Hepatocyte (in vitro differentiated cells): ENCODE measurements around the gene GNAO1. TPM values are rescaled to one million over a fixed set of nuclear protein-coding genes. Genes with fewer than 3 reads are reported as not detected.

Experiments
- DNase-seq: peaks from one replicate; pipeline ENCODE4 v3.0.0-alpha.2; 2016; ENCODE audit warnings: low spot score
- H2AFZ ChIP-seq: fragments of 200-600 bp; sonication (generic); 2 replicates; pipeline ENCODE4 v1.6.0; 2016; ENCODE audit warnings: antibody characterized with exemption, mild to moderate bottlenecking
- H3K27ac ChIP-seq: fragments of 200-600 bp; sonication (generic); 2 replicates; pipeline ENCODE4 v1.5.1; 2016; ENCODE audit warnings: mild to moderate bottlenecking
- H3K27me3 ChIP-seq: fragments of 200-600 bp; sonication (generic); 2 replicates; pipeline ENCODE4 v1.6.1; 2016
- H3K36me3 ChIP-seq: fragments of 200-600 bp; sonication (generic); replicated peaks from 2 replicates; pipeline ENCODE4 v1.5.1; 2016; ENCODE audit warnings: low read depth; ENCODE audit not compliant: insufficient read depth
- H3K4me1 ChIP-seq: fragments of 200-600 bp; sonication (generic); 2 replicates; pipeline ENCODE4 v1.5.1; 2016; ENCODE audit warnings: mild to moderate bottlenecking, moderate library complexity; ENCODE audit not compliant: insufficient read depth
- H3K4me2 ChIP-seq: fragments of 200-600 bp; sonication (generic); 2 replicates; pipeline ENCODE4 v1.6.0; 2016
- H3K4me3 ChIP-seq: fragments of 200-600 bp; sonication (generic); 2 replicates; pipeline ENCODE4 v1.5.1; 2016; ENCODE audit warnings: mild to moderate bottlenecking
- H3K79me2 ChIP-seq: fragments of 200-600 bp; sonication (generic); 2 replicates; pipeline ENCODE4 v1.6.0; 2017; ENCODE audit warnings: mild to moderate bottlenecking
- H3K9me2 ChIP-seq: fragments of 200-600 bp; sonication (generic); replicated peaks from 2 replicates; pipeline ENCODE4 v1.6.0; 2017; ENCODE audit warnings: mild to moderate bottlenecking; ENCODE audit not compliant: insufficient read depth
- H3K9me3 ChIP-seq: fragments of 200-600 bp; sonication (generic); 2 replicates; pipeline ENCODE4 v1.5.1; 2016; ENCODE audit warnings: low read depth, mild to moderate bottlenecking
- H4K20me1 ChIP-seq: fragments of 200-600 bp; sonication (generic); 2 replicates; pipeline ENCODE4 v1.6.0; 2016; ENCODE audit warnings: mild to moderate bottlenecking; ENCODE audit not compliant: insufficient read depth, poor library complexity, severe bottlenecking
- CTCF ChIP-seq: fragments of 200-600 bp; sonication (generic); IDR thresholded peaks from 2 replicates; pipeline ENCODE4 v1.5.1; 2016; ENCODE audit warnings: antibody characterized with exemption, mild to moderate bottlenecking; ENCODE audit not compliant: poor library complexity
- EZH2 ChIP-seq: fragments of 200-600 bp; sonication (generic); IDR thresholded peaks from 2 replicates; pipeline ENCODE4 v1.6.1; 2016; ENCODE audit warnings: antibody characterized with exemption, mild to moderate bottlenecking, borderline replicate concordance
- EZH2phosphoT487 ChIP-seq: fragments of 200-600 bp; sonication (generic); IDR thresholded peaks from one replicate; pipeline ENCODE4 v1.6.1; 2018; ENCODE audit warnings: antibody characterized with exemption, mild to moderate bottlenecking, low read depth, moderate library complexity; ENCODE audit not compliant: unreplicated experiment, severe bottlenecking
- WGBS: methylation state at CpG from one replicate; pipeline ENCODE4 v1.1.6; 2016; ENCODE audit warnings: low lambda C conversion rate; ENCODE audit errors: missing lambda C conversion rate; 5-methylcytosine and 5-hydroxymethylcytosine counted together
- polyA plus RNA-seq: library from polyadenylated mRNA; unstranded; fragments of >200 nt; fragmentation: Nextera tagmentation; extraction: Ambion mirVana; gene quantifications from 2 replicates; pipeline ENCODE4 v1.2.1, GENCODE V29; 2016
- total RNA-seq: library from RNA; depleted of rRNA; stranded (reverse); fragments of >200 nt; gene quantifications from 2 replicates; pipeline ENCODE4 v1.2.3, GENCODE V29; 2014

GNAO1 gene
- total and polyA plus RNA-seq, 2 experiments from 2014 or later = 0.77 to 2.2 TPM

GRCh38 chr16:56233795-56234566 lies 42.7 kb downstream of the GNAO1 start:
- 65% methylated on average over 2 of the region's 2 CpGs for WGBS
- Histone ChIP-seq H2AFZ (no peak overlapping the region), H3K36me3 (no peaks in the 10 kb centered on the region), H3K9me2 (no peaks in the 10 kb centered on the region), H3K27ac (no peak overlapping the region), H3K4me2 (no peak overlapping the region), H3K9me3 (no peaks in the 10 kb centered on the region), H4K20me1 (no peaks in the 10 kb centered on the region), H3K79me2 (no peaks in the 10 kb centered on the region), H3K27me3 (no peaks in the 10 kb centered on the region), H3K4me1 (no peaks in the 10 kb centered on the region), H3K4me3 (no peak overlapping the region)
- DNase-seq = no peak
- TF ChIP-seq CTCF (no peak), EZH2 (no peak), EZH2phosphoT487 (no peak)

GRCh38 chr16:56234737-56235136 lies 43.4 kb downstream of the GNAO1 start:
- no peak overlapping the region for H2AFZ ChIP-seq
- H3K27me3 ChIP-seq = no peaks in the 10 kb centered on the region
- WGBS = 77% methylated on average over 5 of the region's 5 CpGs
- TF ChIP-seq EZH2 = no peak
- no peak for TF ChIP-seq CTCF
- TF ChIP-seq EZH2phosphoT487 = no peak
- no peaks in the 10 kb centered on the region for H3K4me1 ChIP-seq
- no peak for DNase-seq
- H3K27ac ChIP-seq = no peak overlapping the region
- no peaks in the 10 kb centered on the region for H3K79me2 ChIP-seq
- H3K9me3 ChIP-seq = no peaks in the 10 kb centered on the region
- no peaks in the 10 kb centered on the region for H3K9me2 ChIP-seq
- H3K36me3 ChIP-seq = no peaks in the 10 kb centered on the region
- no peak overlapping the region for H3K4me2 ChIP-seq
- H4K20me1 ChIP-seq = no peaks in the 10 kb centered on the region
- no peak overlapping the region for H3K4me3 ChIP-seq

GRCh38 chr16:56237451-56237930 lies 46.2 kb downstream of the GNAO1 start:
- Histone ChIP-seq H3K4me1 (no peaks in the 10 kb centered on the region), H3K9me2 (no peaks in the 10 kb centered on the region), H3K4me3 (no peak overlapping the region), H3K4me2 (no peak overlapping the region), H3K9me3 (no peaks in the 10 kb centered on the region), H3K27ac (no peak overlapping the region), H3K79me2 (no peaks in the 10 kb centered on the region), H2AFZ (no peak overlapping the region), H3K27me3 (no peaks in the 10 kb centered on the region), H3K36me3 (no peaks in the 10 kb centered on the region), H4K20me1 (no peaks in the 10 kb centered on the region)
- TF ChIP-seq EZH2 = no peak
- no peak for TF ChIP-seq CTCF
- no peak for TF ChIP-seq EZH2phosphoT487
- WGBS = 88% methylated on average over 6 of the region's 6 CpGs
- DNase-seq = no peak
